ENCODE data around the gene DSCAM. TPM values are rescaled to one million over a fixed set of nuclear protein-coding genes. Genes with fewer than 3 reads are reported as not detected.

The DSCAM gene
- total and polyA plus RNA-seq, 2 experiments from 2014 or later: 0.07 TPM; not detected in 1

GRCh38 chr21:39966786-39967185 is 880.2 kb downstream of the DSCAM start:
- Mint-ChIP-seq H3K27ac (no peak overlapping the region), H3K4me1 (no peaks in the 10 kb centered on the region), H3K9me3 (peaks cover 44% of the 10 kb centered on the region), H3K36me3 (ENCODE audit: low read depth) (0 out of 3 replicates have a peak, but pooled peaks cover 3% of the 10 kb centered on the region), H3K4me3 (no peak overlapping the region), H3K27me3 (ENCODE audit: insufficient read depth, low read depth, poor library complexity) (no peaks in the 10 kb centered on the region)
- Histone ChIP-seq H3K27me3 (ENCODE audit: insufficient read depth) (no peaks in the 10 kb centered on the region), H3F3A (replicated peaks; ENCODE audit: low read depth) (no peaks in the 10 kb centered on the region), H3K36me3 (ENCODE audit: insufficient read depth) (no peaks in the 10 kb centered on the region), H3K4me3 (no peak overlapping the region), H3K9me2 (ENCODE audit: insufficient read depth) (peaks cover 6% of the 10 kb centered on the region), H4K20me1 (replicated peaks; ENCODE audit: insufficient read depth) (no peaks in the 10 kb centered on the region), H2AFZ (no peak overlapping the region), H3K4me1 (ENCODE audit: insufficient read depth) (no peaks in the 10 kb centered on the region), H3K27ac (ENCODE audit: low read depth) (no peak overlapping the region), H3K4me2 (no peak overlapping the region), H3K79me2 (replicated peaks; ENCODE audit: insufficient read depth) (no peaks in the 10 kb centered on the region)
- DNase-seq (ENCODE audit: low spot score) (no peak), ATAC-seq (no peak)
- TF ChIP-seq EZH2 (IDR thresholded peaks at IDR 0.05; ENCODE audit: low read depth, unreplicated experiment) (no peak), CREB1 (CRISPR knock-in tag; IDR thresholded peaks at IDR 0.05; ENCODE audit: low read depth) (no peak), STAT1 (IDR thresholded peaks at IDR 0.05; ENCODE audit: unreplicated experiment) (no peak), EZH2phosphoT487 (IDR thresholded peaks at IDR 0.05; ENCODE audit: unreplicated experiment) (no peak), ZNF114 (CRISPR knock-in tag; IDR thresholded peaks at IDR 0.05) (no peak), ETS1 (IDR thresholded peaks at IDR 0.05) (no peak), NANOG (IDR thresholded peaks at IDR 0.05; ENCODE audit: borderline replicate concordance) (no peak), POLR2AphosphoS5 (IDR thresholded peaks at IDR 0.05; ENCODE audit: low read depth) (no peak), CTCF (conservative IDR thresholded peaks at IDR 0.05; ENCODE audit: low read depth in 2 of 2) (no peak), JUNB (IDR thresholded peaks at IDR 0.05; ENCODE audit: unreplicated experiment) (no peak), REST (IDR thresholded peaks at IDR 0.05; ENCODE audit: unreplicated experiment) (no peak), ZNF331 (CRISPR knock-in tag; IDR thresholded peaks at IDR 0.05; ENCODE audit: low read depth) (no peak)
- TF ChIP-seq, protein P1, sequence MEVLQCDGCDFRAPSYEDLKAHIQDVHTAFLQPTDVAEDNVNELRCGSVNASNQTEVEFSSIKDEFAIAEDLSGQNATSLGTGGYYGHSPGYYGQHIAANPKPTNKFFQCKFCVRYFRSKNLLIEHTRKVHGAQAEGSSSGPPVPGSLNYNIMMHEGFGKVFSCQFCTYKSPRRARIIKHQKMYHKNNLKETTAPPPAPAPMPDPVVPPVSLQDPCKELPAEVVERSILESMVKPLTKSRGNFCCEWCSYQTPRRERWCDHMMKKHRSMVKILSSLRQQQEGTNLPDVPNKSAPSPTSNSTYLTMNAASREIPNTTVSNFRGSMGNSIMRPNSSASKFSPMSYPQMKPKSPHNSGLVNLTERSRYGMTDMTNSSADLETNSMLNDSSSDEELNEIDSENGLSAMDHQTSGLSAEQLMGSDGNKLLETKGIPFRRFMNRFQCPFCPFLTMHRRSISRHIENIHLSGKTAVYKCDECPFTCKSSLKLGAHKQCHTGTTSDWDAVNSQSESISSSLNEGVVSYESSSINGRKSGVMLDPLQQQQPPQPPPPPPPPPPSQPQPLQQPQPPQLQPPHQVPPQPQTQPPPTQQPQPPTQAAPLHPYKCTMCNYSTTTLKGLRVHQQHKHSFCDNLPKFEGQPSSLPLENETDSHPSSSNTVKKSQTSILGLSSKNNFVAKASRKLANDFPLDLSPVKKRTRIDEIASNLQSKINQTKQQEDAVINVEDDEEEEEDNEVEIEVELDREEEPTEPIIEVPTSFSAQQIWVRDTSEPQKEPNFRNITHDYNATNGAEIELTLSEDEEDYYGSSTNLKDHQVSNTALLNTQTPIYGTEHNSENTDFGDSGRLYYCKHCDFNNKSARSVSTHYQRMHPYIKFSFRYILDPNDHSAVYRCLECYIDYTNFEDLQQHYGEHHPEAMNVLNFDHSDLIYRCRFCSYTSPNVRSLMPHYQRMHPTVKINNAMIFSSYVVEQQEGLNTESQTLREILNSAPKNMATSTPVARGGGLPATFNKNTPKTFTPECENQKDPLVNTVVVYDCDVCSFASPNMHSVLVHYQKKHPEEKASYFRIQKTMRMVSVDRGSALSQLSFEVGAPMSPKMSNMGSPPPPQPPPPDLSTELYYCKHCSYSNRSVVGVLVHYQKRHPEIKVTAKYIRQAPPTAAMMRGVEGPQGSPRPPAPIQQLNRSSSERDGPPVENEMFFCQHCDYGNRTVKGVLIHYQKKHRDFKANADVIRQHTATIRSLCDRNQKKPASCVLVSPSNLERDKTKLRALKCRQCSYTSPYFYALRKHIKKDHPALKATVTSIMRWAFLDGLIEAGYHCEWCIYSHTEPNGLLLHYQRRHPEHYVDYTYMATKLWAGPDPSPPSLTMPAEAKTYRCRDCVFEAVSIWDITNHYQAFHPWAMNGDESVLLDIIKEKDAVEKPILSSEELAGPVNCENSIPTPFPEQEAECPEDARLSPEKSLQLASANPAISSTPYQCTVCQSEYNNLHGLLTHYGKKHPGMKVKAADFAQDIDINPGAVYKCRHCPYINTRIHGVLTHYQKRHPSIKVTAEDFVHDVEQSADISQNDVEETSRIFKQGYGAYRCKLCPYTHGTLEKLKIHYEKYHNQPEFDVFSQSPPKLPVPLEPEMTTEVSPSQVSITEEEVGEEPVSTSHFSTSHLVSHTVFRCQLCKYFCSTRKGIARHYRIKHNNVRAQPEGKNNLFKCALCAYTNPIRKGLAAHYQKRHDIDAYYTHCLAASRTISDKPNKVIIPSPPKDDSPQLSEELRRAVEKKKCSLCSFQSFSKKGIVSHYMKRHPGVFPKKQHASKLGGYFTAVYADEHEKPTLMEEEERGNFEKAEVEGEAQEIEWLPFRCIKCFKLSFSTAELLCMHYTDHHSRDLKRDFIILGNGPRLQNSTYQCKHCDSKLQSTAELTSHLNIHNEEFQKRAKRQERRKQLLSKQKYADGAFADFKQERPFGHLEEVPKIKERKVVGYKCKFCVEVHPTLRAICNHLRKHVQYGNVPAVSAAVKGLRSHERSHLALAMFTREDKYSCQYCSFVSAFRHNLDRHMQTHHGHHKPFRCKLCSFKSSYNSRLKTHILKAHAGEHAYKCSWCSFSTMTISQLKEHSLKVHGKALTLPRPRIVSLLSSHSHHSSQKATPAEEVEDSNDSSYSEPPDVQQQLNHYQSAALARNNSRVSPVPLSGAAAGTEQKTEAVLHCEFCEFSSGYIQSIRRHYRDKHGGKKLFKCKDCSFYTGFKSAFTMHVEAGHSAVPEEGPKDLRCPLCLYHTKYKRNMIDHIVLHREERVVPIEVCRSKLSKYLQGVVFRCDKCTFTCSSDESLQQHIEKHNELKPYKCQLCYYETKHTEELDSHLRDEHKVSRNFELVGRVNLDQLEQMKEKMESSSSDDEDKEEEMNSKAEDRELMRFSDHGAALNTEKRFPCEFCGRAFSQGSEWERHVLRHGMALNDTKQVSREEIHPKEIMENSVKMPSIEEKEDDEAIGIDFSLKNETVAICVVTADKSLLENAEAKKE (CRISPR knock-in tag; IDR thresholded peaks at IDR 0.05): no peak

Measured in GM23338 (cell line).